GM18870 (cell line): ENCODE data around the gene LVRN.
A peak's percentile ranks its signal among the peaks of the same experiment; 100 is the strongest.

Experiments
- ATAC-seq: cut with Tn5 transposase; IDR thresholded peaks from one replicate; pipeline ENCODE4 v1.9.1; 2021; ENCODE audit warnings: moderate library complexity; ENCODE audit not compliant: unreplicated experiment

LVRN gene

DNA sequence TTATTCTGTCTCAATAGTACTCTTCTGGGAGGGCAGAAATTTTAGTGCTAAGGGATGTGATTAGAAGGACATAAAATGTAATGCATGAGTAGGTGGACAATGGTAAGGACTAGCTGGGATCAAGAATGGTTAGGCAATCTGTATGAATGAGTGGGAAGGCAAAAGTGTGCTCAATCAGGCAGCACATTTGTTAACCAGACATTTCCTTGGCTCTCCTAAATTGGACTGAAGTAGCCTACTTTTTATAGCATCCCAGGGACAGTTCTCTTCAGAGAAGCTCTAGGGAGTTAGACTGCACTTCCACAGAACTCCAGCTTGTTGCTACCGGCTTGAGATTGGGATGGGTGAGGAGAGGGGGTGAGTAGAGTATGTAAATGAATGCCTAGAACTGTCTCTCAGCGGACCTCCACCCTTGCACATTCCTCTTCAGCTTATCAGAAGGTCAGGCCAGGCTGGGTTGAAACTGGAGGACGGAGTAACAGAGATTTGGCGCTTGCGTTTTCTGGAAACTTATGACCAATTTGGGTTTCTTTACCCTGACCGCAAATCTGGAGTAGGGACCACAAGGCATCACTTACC, 51.0 kb downstream of the LVRN start:
- ATAC-seq: no peak

DNA sequence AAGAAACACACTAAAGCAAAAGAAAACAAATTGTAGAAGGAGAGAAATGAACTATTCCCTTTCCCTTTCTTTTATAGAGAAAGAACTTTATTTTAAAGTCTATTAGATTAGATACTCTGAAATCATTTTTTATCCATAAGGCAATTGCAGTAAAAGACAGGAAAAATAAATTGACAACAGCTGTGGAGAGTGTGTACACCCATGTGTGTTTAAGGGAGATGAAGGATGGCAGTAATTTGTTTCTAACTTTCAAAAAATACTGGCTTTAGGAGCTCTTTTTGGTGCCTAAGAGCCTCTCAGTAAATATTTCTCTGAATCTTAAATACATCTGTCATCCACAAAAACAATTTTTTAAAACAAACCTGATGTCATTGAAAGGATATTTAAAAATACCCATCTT, 51.7 kb downstream of the LVRN start:
- ATAC-seq: no peak

DNA sequence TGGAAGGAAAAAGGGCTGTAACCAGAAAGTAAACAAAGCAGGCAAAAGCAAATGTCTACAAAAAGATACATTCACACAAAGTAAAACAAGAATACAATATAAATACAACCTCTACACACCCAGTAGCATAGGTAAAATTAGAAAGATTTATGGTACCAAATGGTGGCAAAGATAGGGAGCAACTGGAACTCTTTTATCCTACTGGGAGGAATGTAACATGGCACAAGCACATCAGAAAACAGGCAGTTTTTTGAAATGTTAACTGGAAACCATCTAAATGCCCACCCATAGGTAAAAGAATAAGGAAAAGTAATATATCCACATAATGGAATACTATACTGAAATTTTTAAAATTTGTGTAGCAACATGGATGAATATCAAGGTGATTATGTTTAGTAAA, 61.3 kb downstream of the LVRN start:
- ATAC-seq: no peak

DNA sequence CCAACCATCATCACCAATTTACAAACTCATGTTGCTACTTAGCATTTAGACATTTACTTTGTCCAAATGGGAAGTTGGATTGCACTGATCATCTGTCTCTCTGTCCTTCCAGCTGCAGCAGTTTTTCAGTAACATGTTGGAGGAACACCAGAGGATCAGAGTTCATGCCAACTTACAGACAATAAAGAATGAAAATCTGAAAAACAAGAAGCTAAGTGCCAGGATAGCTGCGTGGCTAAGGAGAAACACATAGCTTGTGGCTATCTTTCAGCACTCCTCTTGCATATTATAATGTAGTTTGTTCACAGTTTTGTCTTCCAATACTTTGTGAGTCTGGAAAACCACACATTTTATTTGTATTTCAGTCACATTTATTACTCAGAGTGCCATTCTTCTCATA, 63.6 kb downstream of the LVRN start:
- ATAC-seq: no peak

DNA sequence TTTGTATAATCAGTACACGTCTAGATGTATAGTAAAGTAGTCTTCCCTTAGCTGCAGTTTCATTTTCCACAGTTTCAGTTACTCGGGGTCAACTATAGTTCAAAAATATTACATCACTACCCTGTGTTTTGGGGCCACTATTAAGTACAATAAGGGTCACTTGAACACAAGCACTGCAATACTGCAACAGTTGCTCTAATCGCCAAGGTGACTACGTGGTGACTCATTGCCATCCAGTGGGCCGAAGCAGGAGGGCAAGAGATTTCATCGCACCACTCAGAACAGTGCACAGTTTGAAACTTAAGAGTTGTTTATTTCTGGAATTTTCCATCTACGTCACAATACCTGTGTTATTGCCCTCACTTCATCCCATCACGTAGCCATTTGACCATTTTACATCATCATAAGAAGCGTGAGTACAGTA, 69.8 kb downstream of the LVRN start, which contains the start of gene ARL14EPL:
TSS of gene ARL14EPL (plus strand) at position 379 of the 424 bp plus-strand sequence. CDS start 18,994 bp downstream, outside the sequence.
- ATAC-seq: peak; percentile 85

DNA sequence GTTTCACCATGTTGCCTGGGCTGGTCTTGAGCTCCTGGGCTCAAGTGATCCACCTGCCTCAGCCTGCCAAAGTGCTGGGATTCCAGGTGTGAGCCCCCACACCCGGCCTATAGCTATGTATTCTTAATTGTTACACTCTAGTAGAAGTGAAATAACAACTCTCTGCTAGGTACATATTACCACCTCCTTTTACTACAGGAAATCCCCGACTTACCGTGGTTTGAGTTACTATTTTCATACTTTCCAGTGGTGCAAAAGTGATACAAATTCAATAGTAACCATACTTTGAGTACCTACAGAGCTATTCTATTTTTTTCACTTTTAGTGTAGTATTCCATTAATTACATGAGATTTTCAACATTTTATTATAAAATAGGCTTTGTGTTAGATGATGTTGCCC, 70.7 kb downstream of the LVRN start:
- peak; percentile 35 for ATAC-seq

DNA sequence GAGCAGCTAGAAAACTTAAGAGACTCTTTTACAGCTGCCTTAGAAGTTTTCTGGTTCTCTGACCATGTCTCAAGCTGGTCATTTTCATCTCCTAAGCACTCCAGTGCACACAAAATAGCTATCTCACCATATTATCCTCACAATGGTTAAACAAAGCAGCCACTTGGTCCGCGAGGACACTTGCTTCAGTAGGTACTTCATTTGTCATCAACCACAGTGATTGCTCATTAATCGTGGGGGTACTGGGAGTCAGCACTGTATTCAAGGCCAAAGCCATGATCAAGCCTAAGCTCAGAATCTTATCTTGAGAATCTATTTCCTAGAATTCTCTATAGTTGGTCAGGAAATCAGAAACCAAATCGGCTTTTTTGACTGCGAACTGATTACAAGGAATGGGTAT, 72.8 kb downstream of the LVRN start:
- ATAC-seq: no peak

DNA sequence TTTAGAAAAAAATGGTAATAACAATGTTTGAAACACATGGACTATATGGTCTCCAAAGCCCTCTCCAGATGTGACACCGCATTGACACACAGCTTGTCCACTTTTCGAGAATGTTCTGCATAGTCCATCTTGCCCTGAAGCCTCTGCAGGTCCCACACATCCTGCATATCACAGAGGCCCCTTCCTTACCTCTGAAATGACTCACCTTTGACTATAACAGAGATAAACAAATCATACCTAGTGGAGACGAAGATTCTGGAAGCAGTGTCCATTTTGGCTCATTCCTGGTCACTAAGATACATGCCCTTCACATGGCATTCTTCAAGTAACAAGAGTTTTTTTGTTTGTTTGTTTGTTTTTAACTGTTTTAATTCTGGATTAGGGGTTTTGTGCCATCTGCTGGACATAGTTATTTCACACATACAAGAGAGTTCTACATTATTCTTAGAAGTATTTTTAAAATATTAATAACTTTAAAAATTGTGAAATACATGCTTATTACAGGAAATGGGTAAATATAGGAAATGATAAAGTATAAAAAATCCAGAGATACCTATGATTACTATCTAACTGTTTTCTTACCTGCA, 75.1 kb downstream of the LVRN start:
- ATAC-seq: no peak

DNA sequence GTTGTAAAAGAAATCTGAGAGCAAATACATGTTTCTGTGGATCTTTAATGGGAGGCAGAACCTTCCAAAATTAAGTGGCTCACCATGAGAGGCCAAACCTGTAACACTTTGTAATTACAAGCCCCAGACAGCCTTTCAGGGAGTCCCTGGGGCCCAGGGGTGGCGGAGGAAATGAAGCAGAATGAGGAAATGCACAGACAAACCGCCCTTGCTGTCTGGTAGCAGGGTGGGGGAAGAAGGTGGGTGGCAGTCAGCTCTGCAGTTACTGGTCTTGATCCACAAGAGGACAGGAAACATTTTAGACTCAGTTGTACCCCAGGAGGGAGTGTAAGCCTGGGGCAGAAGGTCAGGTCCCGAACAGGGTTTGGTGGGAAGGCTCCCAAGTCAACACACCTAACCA, 76.5 kb downstream of the LVRN start:
- peak; percentile 63 for ATAC-seq

DNA sequence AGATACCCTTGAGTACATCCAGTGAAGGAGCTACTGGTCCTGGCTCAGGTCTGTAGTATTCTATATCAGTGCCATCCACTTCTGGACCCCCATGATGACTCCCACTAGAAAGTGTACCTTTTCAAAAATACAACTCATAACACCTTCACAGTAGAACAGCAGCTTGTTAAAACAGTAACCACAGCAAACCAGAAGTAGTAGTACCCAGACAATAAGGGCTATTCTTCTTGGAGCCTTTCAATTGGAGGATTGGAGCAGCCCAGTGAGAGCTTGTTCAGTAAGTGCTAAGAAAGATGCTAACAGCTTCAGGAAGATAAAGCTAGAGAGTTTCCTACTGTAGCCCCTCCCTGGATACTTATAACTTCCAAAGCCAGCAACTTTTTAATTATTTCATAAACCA, 80.1 kb downstream of the LVRN start:
- ATAC-seq: no peak

DNA sequence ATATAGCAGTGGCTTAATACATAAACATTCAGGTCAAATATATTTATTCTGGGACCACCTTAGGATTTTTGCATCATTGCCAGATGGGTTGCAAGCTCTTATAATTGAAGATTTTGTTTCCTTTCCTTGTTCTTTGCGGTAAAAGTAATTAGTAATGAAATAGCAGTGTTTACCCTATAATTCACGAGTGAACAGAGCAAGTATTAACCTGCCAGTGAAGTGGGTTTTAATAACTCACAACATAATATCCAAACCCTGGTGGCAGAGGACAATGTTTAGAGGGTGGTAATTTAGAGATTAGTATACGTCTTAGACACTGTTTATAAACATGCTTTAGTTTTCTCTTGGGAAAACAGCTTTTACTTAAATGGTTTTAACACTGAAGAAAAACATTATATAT, 81.8 kb downstream of the LVRN start:
- no peak for ATAC-seq

DNA sequence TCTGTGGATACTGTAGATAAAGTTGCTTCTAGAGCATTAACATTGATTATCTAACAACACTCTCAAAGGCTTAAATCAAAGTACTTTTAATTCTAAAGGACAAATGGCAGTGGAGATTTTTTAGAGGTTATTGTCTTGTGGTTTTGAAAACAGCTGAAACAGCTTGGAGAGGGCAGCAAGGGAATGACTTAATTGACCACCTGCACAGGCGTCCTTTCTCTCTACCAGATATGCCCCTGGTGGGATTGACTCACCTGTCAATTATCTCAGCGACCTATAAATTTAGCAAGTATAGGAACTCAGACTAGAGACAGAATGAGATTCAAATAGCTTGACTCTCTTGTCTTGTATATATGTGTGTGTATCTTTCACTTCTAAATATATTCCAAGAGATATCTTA, 83.5 kb downstream of the LVRN start:
- ATAC-seq: no peak

DNA sequence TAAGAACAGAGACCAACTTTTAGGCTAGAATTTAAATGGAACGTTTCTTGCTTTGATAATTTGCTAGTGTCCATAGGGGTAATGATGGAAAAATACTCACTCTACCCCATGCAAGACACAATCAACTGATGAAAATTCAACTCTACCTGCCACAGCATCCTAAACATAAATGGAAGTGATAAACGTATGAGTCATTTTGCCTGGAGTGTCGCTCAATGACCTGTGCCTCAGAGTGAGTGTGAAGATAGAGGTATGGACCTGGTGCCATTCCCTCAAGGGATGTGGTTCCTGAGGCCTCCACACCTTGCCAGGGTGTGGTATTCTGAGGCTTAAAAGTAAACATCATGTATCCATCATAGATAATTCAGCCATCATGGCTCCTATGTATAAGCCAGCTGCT, 84.0 kb downstream of the LVRN start:
- ATAC-seq: no peak

DNA sequence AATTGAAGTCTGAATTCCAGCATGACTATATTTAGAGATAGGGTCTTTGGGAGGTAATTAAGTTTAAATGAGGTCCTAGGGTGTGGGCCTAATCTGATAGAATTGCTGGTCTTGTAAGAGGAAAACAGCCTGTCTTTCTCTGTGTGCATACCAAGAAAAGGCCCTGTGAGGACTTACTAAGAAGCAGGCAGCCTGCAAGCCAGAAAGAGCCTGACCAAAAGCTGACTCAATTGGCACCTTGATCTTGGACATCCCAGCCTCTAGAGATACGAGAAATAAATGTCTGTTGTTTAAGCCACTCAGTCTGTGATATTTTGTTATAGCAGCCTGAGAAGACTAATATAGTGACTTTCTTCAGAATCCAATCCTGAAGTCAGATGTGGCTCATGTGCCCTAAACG, 84.5 kb downstream of the LVRN start:
- ATAC-seq: no peak

DNA sequence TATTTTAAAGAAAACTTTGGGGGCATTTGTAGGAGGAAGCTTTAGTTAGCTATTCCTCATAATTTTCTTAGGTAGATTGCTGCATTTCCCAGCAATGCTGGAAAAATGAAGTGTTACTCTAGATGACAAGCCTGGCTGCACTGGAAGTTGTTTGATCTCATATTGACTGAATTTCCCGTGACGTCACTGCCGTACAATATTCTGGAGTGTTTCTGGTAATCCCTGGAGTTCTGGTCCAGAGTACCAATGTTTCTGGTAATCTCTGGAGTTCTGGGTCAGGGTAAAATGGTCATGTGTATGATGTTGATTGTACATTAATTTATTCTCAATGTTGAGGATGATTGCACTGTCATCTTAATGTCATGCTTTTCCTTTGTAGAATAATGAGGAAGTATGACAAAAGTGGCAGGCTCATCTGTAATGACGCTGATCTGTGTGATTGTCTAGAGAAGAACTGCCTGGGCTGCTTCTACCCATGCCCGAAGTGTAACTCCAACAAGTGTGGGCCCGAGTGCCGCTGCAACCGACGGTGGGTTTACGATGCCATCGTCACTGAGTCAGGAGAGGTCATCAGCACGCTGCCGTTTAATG, 96.2 kb downstream of the LVRN start:
- ATAC-seq: no peak

DNA sequence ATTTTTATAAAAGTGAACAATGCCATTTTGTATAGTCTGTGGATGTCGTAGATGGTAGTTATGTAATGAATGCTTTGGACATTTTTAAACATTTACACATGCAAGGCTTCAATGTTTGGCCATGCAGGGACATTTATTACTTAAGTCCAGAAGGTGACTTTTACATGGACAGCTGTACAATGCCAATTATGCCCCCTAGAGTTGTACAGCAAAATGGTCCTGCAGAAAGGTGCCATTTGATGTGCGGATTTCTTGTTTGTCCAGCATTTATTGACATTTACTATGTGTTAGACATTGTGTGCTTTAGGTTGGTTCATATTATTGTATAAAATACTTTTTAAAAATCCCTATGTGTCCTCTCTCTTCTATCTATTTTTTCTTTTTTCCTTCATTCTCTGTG, 100.1 kb downstream of the LVRN start:
- ATAC-seq: no peak

DNA sequence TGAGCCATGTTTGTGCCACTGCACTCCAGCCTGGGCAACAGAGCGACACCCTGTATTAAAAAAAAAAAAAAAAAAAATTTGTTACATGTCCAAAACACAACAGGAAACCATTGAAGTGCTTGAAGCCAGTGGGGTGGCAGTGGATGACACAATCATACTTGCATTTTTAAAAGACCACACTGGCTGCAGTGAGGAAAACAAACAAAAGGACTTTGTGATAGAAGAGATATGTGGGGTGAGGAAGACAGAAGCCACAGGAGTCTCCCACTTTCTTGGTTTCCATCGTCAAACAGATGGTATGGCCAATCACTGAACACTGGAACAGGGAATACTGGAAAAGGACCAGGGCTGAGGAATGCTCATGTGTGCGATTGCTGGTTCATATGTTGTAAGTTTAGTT, 101.7 kb downstream of the LVRN start:
- ATAC-seq: no peak

DNA sequence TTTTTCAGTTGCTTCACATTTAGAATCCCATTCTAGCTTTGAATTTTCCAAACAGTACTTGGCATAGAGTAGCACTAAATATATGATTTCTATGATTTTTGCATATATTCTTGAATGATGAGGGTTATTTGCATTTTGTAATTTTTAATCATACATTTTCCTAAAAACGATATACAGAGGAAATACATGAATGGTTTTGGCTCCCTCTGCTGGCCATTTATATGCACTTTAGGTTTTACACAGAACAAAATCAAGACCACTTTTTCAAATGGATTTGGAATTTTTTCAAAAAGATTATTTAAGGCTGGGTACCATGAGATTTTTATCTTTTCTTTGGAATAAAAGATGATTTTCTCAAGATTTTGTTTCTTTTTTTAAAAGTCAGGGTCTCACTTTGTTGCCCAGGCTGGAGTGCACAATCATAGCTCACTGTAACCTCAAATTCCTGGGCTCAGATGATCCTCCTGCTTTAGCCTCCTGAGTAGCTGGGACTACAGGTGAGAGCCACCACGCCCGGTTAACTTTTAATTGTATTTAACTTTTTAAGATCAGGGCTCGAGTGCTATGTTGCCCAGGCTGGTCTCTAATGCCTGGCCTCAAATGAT, 105.9 kb downstream of the LVRN start:
- ATAC-seq: no peak

DNA sequence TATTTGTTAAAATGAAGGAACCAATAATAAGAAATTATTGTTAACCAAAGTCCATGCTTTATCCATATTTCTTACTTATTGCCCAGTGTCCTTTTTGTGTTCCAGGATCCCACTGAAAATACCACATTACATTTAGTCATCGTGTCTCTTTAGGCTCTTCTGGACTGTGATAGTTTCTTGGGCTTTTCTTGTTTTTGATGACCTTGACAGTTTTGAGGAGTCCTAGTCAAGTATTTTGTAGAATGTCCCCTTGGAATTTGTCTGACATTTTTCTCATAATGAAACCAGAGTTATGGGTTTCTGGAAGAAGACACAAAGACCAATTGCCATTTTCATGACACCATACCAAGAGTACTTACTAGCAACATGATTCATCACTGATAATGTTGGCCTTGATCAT, 108.9 kb downstream of the LVRN start:
- ATAC-seq: no peak

DNA sequence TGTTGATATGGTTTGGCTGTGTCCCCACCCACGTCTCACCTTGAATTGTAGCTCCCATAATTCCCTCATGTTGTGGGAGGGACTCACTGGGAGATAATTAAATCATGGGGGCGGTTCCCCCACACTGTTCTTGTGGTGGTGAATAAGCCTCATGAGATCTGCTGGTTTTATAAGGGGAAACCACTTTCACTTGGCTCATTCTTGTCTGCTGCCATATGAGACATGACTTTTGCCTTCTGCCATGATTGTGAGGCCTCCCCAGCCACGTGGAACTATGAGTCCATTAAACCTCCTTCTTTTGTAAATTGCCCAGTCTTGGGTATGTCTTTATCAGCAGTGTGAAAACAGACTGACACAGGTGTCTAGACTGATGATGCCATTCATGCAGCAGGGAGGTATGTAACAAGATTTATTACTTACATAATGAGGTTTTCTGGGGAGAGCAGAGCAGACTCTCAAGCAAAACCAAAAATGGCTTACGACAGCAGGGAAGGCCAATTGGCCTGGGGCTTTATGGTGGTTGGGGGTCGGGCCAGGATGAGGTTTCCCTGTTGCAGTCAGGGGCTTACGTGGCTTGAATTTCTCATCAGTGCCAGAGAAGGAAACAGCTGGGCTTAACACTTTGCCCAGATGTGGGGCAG, 113.0 kb downstream of the LVRN start:
- no peak for ATAC-seq

DNA sequence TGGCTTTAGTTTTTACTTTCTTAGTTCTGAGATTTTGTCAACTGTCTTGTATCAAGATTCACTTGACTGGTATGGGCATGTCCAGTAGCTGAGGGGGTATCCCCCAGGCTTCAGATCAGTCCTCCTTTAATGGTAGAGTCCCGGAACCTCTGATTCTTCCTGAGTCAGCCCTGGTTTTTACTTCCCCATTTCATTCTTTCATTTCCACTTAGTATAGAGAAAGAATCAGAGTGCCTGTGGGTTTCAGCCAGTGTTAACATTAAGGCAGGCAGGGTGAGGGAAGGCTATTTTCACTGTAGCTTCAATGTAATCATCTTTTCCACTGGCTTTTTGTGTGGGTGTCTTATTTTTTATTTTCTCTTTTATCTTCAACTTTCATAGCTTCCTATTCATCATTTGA, 114.2 kb downstream of the LVRN start:
- ATAC-seq: peak; percentile 98
